Middle frontal gyrus (tissue), 1 donor: ENCODE data around the gene MEN1.
A peak's percentile ranks its signal among the peaks of the same experiment; 100 is the strongest.

Source experiments
- DNase-seq: peaks from one replicate; pipeline ENCODE4 v3.0.0-alpha.2; 2015; ENCODE audit warnings: low spot score; ENCODE audit errors: extremely low spot score

The MEN1 gene

DNA sequence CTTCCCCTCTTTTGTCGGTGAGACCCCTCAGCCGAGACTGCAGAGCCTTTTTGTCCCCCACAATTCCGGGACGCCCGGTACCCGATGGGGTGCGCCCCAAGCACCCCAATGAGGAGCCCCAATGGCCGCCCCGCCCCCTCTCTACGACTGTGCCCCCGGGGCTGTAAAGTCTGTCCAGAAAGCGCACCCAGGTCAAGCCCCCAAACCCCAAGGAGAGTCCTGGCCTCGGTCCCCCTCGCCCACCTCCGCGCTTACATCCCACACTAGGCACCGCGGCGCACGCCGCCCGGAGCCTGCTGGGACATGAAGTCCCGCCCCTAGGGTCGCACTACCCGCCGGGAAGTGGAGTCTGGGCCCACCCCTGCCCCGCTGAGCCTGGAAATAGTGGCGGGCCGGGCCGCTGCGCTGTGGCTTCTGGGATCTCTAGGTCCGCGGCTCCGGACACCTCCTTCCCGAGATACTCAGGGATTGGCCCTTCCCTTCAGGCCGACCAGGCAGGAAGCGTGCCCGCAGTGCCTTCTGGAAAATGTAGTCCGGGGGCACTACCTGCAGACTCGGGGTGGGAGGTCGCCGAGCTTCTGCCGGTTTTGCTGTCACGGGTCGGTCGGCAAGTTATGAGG, at the start of gene MEN1:
Gene MEN1 (minus strand): TSS at position 281 of the 620 bp plus-strand sequence. CDS start 442 bp downstream, outside the sequence.
- peak; percentile 93 for DNase-seq

DNA sequence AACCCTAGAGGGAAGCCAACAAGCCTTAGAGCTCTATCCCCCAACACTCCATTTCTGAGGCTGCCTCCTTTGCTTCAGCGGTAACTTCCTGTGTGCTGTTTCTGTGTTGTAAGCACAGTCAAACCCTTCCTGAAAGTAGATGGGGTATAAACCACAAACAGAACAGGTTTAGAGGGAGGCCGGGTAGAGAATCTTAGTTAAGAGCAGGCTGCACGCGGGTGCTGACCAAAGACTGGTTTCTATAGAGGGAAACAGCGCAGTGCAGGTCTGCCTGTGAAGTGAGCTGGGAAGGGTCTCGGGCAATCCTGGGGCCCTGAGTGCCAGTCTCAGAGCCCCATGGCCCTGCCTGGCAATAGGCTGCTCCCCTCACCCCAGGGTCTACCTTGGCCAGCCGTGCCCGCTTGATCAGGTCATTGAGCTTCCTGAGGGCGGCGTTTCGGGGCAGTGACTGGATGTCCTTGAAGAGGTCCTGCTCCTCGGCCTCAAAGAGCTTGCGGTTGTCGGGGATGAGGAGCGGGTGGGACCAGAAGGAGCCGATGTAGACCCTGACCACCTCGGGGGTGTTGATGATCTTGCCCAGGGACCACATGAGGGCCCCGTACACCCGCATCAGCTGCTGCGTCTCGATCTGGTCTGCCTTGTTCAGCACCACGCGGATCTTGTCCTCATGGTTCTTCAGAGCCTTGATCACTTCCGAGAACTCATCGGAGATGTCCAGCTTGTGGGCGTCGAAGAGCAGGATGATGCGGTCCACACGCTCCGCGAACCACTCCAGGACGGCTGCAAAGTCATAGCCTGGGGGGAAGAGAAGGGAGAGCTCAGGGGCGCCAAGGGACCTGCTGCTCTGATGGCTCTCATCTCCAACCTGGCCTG, 49.4 kb upstream of the MEN1 start:
- DNase-seq: no peak

DNA sequence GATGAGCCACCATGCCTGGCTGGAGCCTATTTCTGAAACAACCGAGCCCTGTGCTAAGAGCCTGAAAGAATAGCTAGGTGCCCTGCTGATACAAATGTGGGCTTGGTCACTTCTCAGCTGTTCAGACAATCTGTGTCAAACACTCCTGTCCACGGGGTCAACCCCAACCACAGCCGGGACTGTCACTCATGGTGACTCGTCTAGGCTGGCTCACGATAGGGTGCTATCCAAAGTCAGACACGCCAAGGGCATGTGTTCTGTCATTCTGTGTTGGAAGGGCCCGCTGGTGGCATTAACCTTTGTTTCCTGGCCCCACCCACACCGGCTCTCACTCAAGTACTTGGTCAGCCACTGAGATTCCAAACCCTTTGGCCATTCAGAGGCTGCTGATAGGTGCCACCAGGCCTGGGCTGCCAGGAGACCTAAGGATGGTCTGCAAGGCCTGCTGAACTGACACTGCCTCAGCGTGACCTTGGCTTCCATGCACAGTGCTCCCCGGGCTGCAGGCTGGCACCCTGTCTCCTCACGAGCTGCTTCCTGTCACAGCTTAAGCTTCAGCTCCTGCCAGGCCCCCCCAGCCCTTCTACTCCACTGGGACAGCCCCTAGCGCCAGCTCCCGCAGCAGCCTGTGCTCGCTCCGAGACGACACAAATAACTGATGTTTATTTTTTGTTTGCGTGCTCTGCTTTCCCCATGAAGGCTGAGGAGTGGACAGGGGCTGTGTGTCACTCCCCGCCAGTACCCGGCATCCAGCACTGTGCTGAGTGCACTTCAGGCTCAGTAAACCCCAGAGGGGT, 48.3 kb upstream of the MEN1 start:
- no peak for DNase-seq

DNA sequence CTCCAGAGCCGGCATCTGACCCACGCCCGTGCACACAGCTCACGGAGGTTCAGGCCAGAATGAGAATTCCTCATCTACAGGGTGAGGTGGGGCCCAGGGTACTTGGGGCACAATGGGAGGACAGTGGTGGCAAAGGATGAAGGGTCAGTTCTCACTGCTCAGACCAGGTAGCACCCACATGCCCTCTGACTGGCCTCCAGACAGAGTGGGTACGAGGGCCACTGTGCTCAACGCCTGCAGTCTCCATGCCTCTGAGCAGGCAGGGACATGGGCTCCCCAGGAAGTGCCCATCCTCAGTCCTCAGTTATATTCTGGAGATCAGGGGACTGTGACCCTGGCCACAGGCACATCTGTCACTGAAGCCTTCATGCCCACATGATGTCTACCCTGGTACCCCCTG, 47.1 kb upstream of the MEN1 start:
- DNase-seq: no peak

DNA sequence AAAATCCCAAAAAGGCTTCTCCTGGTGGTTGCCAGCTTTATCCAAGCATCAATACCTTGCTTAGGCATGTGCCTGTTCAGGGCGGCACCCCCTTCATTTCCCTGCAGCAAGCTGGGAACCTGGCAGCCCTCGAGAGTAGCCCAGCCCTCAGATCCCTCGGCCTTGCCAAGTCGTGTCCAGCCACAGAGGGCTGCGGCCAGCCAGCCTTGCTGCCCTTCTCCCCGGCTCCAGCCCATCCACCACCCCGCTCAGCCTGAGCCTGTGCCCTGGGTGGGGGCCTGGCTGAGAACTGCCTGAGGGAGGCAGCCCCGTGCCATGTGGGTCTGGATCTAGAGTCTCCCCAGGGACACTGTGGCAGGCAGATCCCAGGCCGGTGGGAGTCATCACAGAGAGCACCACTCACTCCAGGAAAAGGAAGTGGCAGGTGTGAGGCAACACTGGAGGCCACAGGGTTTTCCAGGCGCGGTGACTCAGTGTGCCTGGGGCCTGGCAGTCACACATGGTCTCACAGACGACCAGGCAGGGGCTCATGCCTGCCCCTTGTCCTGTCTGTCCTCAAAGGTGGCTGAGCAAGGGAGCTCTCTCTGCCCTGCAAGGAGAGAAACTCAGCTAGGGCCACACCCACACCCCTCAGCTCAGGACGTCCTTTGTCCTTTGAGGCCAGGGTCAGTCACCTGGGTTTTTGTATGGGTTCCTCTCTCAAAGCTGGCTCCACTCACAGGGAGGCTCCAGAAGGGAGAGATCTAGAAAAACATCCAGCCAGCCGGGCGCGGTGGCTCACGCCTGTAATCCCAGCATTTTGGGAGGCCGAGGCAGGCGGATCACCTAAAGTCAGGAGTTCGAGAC, 46.3 kb upstream of the MEN1 start:
- DNase-seq: no peak

DNA sequence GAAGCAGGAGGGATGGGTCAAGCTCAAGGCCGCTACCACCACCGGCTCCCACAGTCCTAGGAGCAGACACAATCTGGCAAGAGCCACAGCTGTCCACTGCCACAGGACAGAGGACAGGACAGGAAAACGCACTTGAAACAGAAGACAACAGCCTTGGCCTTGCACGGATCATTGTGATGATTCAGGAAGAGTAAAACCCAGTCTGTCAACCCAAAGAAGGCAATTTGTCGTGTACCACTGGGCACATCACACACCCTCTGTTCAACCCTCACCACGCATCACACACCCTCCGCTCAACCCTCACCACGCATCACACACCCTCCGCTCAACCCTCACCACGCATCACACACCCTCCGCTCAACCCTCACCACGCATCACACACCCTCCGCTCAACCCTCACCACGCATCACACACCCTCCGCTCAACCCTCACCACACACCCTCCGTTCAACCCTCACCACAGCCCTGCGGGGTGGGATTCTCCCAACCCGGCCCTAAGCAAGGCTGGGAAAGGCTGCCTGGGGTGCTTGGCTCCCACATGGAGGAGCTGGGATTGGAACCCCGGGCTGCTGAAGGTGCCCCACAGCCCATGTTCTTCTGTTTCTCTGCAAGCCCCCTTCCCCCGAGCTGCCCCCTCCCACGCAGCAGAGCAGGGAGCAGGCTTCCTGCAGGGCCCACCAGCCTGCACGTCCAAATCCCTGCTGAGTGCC, 45.4 kb upstream of the MEN1 start:
- DNase-seq: no peak

DNA sequence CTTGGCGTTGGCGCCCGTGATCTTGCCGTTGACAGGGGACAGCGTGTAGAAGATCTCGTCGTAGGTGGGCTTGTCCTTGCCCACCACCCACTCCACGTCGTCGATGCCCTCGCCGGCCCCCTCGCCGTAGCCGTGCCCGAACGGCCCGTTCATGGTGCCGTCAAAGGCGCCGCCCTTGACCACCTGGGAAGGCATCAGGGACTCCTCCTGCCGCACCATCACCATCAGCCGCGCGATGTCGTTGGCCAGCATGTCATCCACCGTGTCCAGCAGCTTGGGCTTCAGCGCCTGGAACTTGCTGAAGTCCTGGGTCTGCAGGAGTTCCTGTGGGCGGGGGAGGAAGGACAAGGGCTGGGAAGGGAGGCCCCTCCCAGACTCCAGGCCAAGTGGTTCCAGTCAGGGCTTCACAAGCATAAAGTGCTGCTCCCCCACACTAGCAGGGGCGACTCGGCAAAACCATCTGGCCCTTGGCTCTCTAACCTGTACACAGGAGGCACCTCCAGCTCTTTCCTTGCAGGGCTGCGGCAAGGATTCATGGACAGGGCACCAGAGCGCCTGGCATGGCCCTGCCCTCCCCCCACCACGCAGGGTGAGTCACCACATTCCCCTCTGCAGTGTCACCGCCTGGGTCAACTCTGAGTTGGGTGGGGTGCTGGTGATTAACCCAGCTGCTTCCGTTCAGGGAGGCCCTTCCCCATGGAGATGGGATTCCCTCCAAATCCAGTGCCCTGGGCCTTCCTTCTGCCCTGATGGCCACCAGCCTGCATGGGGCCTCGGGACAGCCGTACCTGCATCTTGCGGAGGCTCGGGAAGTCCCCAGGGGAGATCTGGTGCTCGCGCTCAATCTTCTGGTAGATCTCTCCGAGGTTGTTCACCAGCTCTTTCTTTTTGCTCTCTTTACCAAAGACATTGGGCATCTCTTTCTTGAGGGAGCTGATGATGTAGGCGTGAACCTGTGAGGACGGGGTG, 44.5 kb upstream of the MEN1 start:
- DNase-seq: no peak

DNA sequence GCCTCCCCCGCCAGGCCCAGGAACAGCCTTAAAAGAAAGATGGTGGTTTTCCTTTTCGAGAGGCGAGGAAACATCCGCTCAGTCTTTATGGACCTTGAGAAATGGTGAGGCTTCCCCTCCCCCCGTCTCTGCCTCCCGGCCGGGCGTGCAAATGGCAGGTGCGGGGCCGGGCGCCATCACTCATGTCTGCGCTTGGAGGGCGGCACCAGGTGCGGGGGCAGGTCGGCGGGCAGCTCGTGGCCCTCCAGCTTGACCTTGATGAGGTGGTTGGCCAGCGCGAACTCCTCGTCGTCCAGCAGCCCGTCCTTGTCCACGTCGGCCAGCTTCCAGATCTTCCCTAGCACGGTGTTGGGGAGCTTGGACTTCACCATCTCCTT, 43.8 kb upstream of the MEN1 start:
- DNase-seq: no peak

DNA sequence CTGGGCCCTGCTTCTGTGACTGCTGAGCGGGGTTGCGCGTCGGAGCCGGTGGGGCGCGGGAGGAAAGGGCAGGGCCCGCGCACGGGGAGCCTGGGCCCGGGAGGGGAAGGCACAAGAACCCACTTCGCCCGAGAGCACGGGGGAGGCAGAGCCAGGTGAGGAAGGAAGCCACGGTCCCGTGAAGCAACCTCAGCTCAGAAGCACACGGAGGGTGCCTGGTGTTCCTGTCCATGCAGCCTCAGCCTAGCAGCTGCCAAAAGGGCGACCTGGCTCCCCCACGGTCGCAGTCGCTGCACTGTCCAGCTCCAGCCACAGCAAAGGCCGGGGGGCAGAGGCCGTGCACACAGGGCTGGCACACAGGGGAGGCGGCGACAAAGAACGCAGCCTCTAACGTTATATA, 43.4 kb upstream of the MEN1 start:
- DNase-seq: no peak

DNA sequence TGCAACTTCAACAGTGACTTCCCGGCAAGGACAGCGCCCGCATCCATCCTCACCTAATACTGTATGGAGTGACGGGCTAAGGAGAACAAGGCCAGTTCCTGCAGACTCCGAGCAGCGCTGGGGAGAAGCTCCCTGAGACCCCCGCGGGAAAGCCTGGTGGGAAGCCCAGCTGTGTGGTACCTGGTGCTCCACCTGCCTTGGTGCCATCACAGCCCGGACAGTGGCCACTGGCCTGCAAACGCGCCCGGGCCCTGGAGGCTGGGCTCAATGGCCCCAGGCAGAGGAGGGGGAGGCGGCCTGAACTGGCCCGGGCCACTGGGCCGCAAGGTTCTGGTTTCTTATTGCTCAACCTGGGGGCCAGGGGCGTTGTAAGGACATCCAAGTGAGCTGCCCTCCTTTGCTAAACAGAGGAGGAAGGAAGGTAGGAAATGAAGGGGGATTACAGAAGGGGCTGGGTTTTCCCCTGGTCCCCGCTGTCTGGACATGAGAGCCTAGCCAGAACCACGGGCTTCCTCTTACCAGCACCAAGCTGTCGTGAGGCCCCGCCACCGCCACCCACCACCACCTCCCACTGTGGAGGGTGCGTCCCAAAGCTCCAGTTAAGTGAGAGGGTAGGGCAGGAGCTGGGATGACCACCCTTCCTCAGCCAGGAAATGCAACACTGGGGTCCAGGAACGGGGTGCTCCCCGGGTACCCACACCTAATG, 42.6 kb upstream of the MEN1 start:
- no peak for DNase-seq

DNA sequence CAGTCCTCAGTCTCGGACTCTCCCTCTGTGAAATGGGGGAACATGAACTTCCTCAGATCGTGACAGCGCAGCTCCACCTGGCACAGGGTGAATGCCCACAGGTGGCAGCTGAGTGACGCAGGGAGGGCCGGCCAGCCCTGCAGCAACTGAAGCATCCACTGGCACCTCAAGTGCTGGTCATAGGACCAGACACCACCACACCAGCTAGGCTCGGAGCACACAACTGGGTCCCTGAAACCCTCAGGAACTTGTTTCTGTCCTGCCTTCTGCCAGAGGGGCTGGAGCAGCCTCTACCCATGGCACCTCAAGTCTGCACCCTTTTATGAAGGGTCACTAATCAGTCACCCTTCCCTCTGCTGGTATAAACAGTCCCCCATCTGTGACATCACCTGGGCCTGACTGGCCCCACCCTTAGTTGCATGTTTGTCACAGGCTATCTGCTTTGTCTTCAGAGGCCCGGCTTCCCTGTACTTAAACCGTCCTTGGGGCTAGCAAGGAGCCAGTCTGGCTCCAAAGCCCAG, 41.5 kb upstream of the MEN1 start:
- DNase-seq: no peak

DNA sequence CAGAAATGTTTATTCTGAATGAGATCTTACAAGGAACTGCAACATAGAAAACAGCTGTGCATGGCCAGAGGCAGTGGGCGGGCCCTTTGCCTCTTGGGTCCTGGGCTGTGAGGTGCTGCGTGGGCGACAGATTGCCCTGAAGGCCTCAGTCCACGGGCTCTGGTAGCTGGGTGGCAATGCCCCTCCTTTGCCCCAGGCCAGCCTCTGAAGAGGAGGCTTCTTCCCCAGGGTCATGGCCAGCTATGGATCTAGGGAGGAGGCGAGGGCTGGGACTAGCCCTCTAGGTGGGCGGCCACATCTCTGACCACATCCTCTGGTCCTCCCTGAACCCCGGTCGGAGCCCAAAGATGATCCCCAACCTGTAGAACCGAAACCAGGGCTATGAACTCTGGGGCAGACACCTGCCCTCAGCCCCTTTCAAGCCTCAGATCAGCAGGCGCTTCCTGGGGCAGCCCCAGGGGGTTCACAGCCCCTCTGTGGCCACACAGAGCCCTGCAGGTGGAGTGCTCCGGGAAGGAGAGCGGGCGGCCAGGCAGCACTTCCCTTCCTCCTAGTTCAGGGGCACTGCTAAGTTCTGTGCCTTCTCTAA, 40.7 kb upstream of the MEN1 start:
- no peak for DNase-seq

DNA sequence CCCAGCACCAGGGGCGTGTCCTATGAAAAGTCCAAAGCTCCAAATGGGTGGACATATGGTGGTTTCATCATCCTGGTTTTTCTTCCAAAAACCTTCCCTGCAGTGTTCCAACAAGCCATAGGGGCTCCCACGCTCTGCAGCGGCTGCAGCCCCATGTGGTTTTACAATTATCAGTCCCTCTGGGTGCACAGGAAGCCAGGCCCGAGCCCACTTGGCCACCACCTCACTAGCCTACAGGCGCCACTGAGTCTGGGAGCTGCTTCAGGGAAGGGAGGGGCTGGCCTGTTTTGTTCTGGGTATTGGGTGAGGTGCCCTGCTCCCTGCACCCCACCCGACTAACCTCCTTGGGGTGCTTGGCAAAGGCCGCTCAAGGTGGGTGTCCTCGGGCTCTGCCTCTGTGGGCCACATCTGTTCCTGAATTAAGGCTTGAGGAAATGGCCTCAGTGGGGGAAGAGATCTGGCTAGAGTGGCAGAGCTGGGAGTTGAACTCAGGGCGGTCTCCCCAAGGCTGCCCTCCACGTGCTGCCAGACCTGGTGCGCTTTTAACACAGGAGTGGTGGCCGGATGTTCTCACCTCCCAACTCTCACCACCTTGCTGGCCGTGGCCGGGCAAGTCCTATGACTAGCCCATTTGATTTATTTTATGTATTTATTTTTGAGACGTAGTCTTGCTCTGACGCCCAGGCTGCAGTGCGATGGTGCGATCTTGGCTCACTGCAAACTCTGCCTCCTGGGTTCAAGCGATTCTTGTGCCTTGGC, 39.4 kb upstream of the MEN1 start:
- no peak for DNase-seq

DNA sequence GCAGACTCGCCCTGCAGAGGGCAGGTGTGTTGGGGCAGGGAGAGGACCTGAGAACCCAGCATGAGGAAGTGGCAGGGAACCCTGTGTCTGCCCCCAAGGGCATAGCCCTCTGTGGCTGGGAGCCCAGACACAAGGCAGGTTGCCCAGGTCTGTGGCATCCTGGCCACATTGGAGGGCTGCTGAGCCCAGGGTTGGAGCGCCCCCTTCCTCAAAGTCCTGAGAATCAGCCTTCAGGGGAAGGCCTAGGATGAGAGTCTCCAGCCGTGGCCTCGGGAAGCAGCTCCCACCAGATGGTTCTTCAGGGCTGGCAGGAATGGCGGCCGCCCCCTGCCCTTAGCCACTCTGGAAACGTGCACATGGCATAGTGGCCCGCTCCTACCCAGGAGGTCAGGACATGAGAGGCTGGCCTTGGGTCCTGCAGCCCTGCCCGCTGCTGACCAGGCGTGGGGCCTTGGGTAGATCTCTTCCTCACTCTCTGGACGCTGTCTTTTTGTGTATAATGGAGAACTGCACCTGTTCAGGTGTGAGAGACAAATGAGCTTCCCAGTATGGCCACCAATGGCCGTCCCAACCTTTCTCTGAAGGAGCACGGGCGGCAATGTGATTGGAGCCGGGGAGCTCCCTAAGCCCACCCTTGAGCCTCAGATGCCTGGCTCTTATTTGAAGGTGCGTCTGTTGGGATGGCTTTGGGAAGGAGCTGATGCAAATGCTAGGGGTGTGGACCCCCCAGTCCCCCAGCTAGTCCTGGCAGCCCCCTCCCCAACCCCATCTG, 38.7 kb upstream of the MEN1 start:
- DNase-seq: no peak

DNA sequence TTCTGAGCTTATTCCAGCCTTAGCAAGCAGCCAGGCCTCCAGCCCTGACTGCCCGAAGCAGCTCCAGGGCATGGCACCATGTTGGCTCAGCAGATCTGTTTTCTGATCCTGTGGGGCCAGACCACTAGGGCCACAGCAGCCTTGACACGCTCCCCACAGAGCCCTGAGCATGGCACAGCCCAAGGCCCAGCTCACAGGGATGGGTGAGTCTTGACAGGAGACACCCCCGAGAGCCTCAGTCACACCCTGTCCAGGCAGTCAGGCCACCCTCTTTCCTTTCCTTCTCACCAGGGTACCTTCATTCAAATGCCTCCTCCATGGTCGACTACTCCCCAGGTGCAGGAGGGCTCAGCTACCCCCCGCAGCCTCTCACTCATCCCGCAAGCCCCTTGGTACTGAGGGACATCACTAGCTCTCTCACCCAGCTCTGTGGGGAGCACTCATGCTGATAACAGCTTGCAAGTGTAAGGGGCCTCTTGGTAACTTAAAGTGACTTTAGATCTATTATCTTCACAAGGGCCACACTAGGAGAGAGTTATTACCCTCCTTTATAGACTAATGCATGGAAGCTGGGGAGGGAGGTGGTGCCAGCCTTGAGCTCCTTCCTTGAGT, 38.0 kb upstream of the MEN1 start:
- no peak for DNase-seq

DNA sequence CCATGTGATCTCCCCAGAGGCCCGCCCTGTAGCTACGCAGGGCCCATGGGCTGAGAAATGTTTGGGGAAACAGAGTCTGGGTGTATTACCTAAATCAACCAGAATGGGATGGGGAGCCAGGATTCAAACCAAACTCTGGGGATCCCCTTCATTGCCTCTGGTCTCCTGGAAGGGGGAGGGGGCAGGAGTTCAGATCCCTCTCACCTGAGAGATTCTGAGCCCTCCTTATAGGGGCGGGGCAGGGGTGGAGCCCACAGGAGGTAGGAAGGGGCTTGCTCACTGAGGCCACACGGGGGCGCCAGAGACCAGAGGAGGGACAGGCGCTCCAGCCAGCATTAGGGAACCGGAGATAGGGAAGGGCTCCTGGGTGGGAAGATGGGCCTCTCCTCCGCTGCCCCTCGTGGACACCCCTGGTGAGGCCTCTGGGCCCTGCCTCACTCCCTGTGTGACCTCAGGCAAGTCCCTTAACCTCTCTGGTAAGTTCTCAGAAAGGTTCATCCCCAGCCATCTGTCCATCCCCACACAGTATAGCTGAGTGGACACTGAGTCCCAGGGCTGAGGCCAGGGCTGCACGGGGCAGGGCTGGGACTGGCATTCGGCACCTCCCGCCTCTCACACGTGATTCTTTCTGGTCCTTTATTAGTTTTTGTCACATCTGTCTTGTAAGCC, 36.8 kb upstream of the MEN1 start:
- peak; percentile 56 for DNase-seq
